GM23338 (cell line): ENCODE results near the gene GABRR2. TPM values are rescaled to one million over a fixed set of nuclear protein-coding genes. Genes with fewer than 3 reads are reported as not detected.

Experiments
- ATAC-seq: fragments of 200-7000 bp; cut with Tn5 transposase; 3 replicates; pipeline ENCODE4 v1.9.1; 2020
- DNase-seq: peaks from one replicate; pipeline ENCODE4 v3.0.0-alpha.2; 2015; ENCODE audit warnings: low spot score
- H2AFZ ChIP-seq: fragments of 200-600 bp; sonication (generic); 2 replicates; pipeline ENCODE4 v1.8.0; 2016; ENCODE audit warnings: antibody characterized with exemption, mild to moderate bottlenecking, moderate library complexity
- H3F3A ChIP-seq: fragments of 200-600 bp; sonication (generic); replicated peaks from 2 replicates; pipeline ENCODE4 v1.8.0; 2017; ENCODE audit warnings: antibody characterized with exemption, mixed run types, low read depth
- H3K27ac ChIP-seq: fragments of 200-600 bp; sonication (generic); 2 replicates; pipeline ENCODE4 v1.6.1; 2016; ENCODE audit warnings: low read depth
- H3K27me3 ChIP-seq: fragments of 200-600 bp; sonication (generic); 2 replicates; pipeline ENCODE4 v1.8.0; 2016; ENCODE audit warnings: mild to moderate bottlenecking, mixed run types, moderate library complexity; ENCODE audit not compliant: insufficient read depth
- H3K36me3 ChIP-seq: fragments of 200-600 bp; sonication (generic); 2 replicates; pipeline ENCODE4 v1.8.0; 2016; ENCODE audit warnings: mild to moderate bottlenecking; ENCODE audit not compliant: insufficient read depth
- H3K4me1 ChIP-seq: fragments of 200-600 bp; sonication (generic); 2 replicates; pipeline ENCODE4 v1.8.0; 2016; ENCODE audit warnings: mild to moderate bottlenecking, moderate library complexity; ENCODE audit not compliant: insufficient read depth
- H3K4me2 ChIP-seq: fragments of 200-600 bp; sonication (generic); 2 replicates; pipeline ENCODE4 v1.7.1; 2017; ENCODE audit warnings: mixed run types
- H3K4me3 ChIP-seq: fragments of 200-600 bp; sonication (generic); 2 replicates; pipeline ENCODE4 v1.6.1; 2016; ENCODE audit warnings: mixed run types
- H3K79me2 ChIP-seq: fragments of 200-600 bp; sonication (generic); replicated peaks from 2 replicates; pipeline ENCODE4 v1.8.0; 2017; ENCODE audit warnings: mild to moderate bottlenecking; ENCODE audit not compliant: insufficient read depth
- H3K9me2 ChIP-seq: fragments of 200-600 bp; sonication (generic); 2 replicates; pipeline ENCODE4 v1.8.0; 2017; ENCODE audit not compliant: insufficient read depth
- H4K20me1 ChIP-seq: fragments of 200-600 bp; sonication (generic); replicated peaks from 2 replicates; pipeline ENCODE4 v1.8.0; 2017; ENCODE audit warnings: mild to moderate bottlenecking; ENCODE audit not compliant: insufficient read depth
- H3K27ac Mint-ChIP-seq: 2 replicates; pipeline ENCODE4 v1.8.0; 2020; ENCODE audit warnings: inconsistent platforms, mild to moderate bottlenecking, moderate library complexity, mixed read lengths
- H3K27me3 Mint-ChIP-seq: 3 replicates; pipeline ENCODE4 v1.8.0; 2022; ENCODE audit warnings: low read depth, mild to moderate bottlenecking, moderate library complexity, mixed read lengths, inconsistent platforms; ENCODE audit not compliant: insufficient read depth, poor library complexity
- H3K36me3 Mint-ChIP-seq: 3 replicates; pipeline ENCODE4 v1.8.0; 2021; ENCODE audit warnings: low read depth, mild to moderate bottlenecking, inconsistent platforms, moderate library complexity, mixed read lengths
- H3K4me1 Mint-ChIP-seq: 3 replicates; pipeline ENCODE4 v1.8.0; 2020; ENCODE audit warnings: mild to moderate bottlenecking, inconsistent platforms, mixed read lengths
- H3K4me3 Mint-ChIP-seq: 3 replicates; pipeline ENCODE4 v1.8.0; 2021; ENCODE audit warnings: moderate library complexity, mild to moderate bottlenecking, inconsistent platforms, mixed read lengths
- H3K9me3 Mint-ChIP-seq: 3 replicates; pipeline ENCODE4 v1.8.0; 2020; ENCODE audit warnings: moderate library complexity, mild to moderate bottlenecking, inconsistent platforms, mixed read lengths
- CREB1 ChIP-seq: fragments of 250-450 bp; sonication (Bioruptor Pico); IDR thresholded peaks from 2 replicates; pipeline ENCODE4 v1.5.0; 2020; ENCODE audit warnings: low read depth, mild to moderate bottlenecking, moderate library complexity
- CTCF ChIP-seq, 2 experiments: fragments of 200-600 bp in 1 of 2; sonication (generic) in 1 of 2; conservative IDR thresholded peaks; 2 replicates each; pipeline versions ENCODE4 v1.5.1 to v1.6.1; 2016 to 2017; ENCODE audit warnings: antibody characterized with exemption in 2 of 2, low read depth in 2 of 2, mild to moderate bottlenecking in 2 of 2, moderate library complexity in 1 of 2
- ETS1 ChIP-seq: IDR thresholded peaks from 2 replicates; pipeline ENCODE4 v1.6.1; 2016; ENCODE audit warnings: antibody characterized with exemption
- EZH2 ChIP-seq: fragments of 200-600 bp; sonication (generic); IDR thresholded peaks from one replicate; pipeline ENCODE4 v1.8.0; 2017; ENCODE audit warnings: antibody characterized with exemption, mild to moderate bottlenecking, low read depth; ENCODE audit not compliant: unreplicated experiment
- JUNB ChIP-seq: IDR thresholded peaks from one replicate; pipeline ENCODE4 v1.6.1; 2016; ENCODE audit warnings: antibody characterized with exemption; ENCODE audit not compliant: unreplicated experiment
- NANOG ChIP-seq: IDR thresholded peaks from 2 replicates; pipeline ENCODE4 v1.6.1; 2016; ENCODE audit warnings: antibody characterized with exemption, borderline replicate concordance
- POLR2AphosphoS5 ChIP-seq: IDR thresholded peaks from 2 replicates; pipeline ENCODE4 v1.6.1; 2016; ENCODE audit warnings: antibody characterized with exemption, low read depth
- REST ChIP-seq: IDR thresholded peaks from one replicate; pipeline ENCODE4 v1.6.1; 2018; ENCODE audit warnings: antibody characterized with exemption; ENCODE audit not compliant: unreplicated experiment
- STAT1 ChIP-seq: IDR thresholded peaks from one replicate; pipeline ENCODE4 v1.6.1; 2016; ENCODE audit warnings: antibody characterized with exemption; ENCODE audit not compliant: unreplicated experiment
- ZNF114 ChIP-seq: fragments of 250-450 bp; sonication (Bioruptor Pico); IDR thresholded peaks from 2 replicates; pipeline ENCODE4 v1.5.0; 2020; ENCODE audit warnings: mild to moderate bottlenecking, moderate library complexity
- ZNF331 ChIP-seq: fragments of 250-450 bp; sonication (Bioruptor Pico); IDR thresholded peaks from 2 replicates; pipeline ENCODE4 v1.5.0; 2020; ENCODE audit warnings: low read depth, mild to moderate bottlenecking, moderate library complexity
- ZNF462 ChIP-seq: fragments of 250-450 bp; sonication (Bioruptor Pico); IDR thresholded peaks from 2 replicates; pipeline ENCODE4 v1.5.0; 2020; ENCODE audit warnings: mild to moderate bottlenecking, moderate library complexity
- polyA plus RNA-seq: library from polyadenylated mRNA; unstranded; fragments of >200 nt; fragmentation: Nextera tagmentation; extraction: Ambion mirVana; gene quantifications from 2 replicates; pipeline ENCODE4 v1.2.1, GENCODE V29; 2016
- total RNA-seq: library from RNA; depleted of rRNA; stranded (reverse); fragments of >200 nt; shearing (Covaris generic); gene quantifications from 2 replicates; pipeline ENCODE4 v1.2.3, GENCODE V29; 2014

Gene GABRR2
- total and polyA plus RNA-seq, 2 experiments from 2014 or later = not detected

- TF ChIP-seq ZNF462 = no peak
- no peak for TF ChIP-seq POLR2AphosphoS5
- TF ChIP-seq CTCF (conservative IDR thresholded peaks at IDR 0.05; ENCODE audit: low read depth in 2 of 2) = no peak
- TF ChIP-seq ZNF114 = no peak
- TF ChIP-seq EZH2 = no peak
- TF ChIP-seq JUNB = no peak
These were observed 31.0 kb downstream of the GABRR2 start (continued) for GRCh38 chr6:89284081-89284480.

- Histone ChIP-seq H3K27me3 (no peaks in the 10 kb centered on the region), H3K79me2 (no peaks in the 10 kb centered on the region), H3K4me2 (no peak overlapping the region), H3K9me2 (peaks cover 7% of the 10 kb centered on the region; the same call in 1 of the 2 replicates), H3K4me1 (no peaks in the 10 kb centered on the region), H3K36me3 (no peaks in the 10 kb centered on the region), H2AFZ (no peak overlapping the region; the same call in 1 of the 2 replicates), H3F3A (no peaks in the 10 kb centered on the region), H3K4me3 (no peak overlapping the region), H4K20me1 (no peaks in the 10 kb centered on the region), H3K27ac (no peak overlapping the region)
- peaks cover 4% of the 10 kb centered on the region for H3K27me3 Mint-ChIP-seq
- no peak for ATAC-seq
- H3K36me3 Mint-ChIP-seq = no peaks in the 10 kb centered on the region; the same call in 2 of the 3 replicates
- no peak overlapping the region for H3K27ac Mint-ChIP-seq
- DNase-seq = no peak
- no peak overlapping the region for H3K4me3 Mint-ChIP-seq
- H3K4me1 Mint-ChIP-seq = peaks cover 9% of the 10 kb centered on the region
- no peaks in the 10 kb centered on the region; the same call in 2 of the 3 replicates for H3K9me3 Mint-ChIP-seq
- TF ChIP-seq REST (no peak), JUNB (no peak), NANOG (no peak), ZNF331 (CRISPR knock-in tag) (no peak), STAT1 (no peak), CREB1 (CRISPR knock-in tag) (no peak), ZNF114 (no peak), EZH2 (no peak), POLR2AphosphoS5 (no peak), ETS1 (no peak)
These were observed 32.4 kb downstream of the GABRR2 start for GRCh38 chr6:89282749-89283148.
